Renal cortex interstitium (tissue), 15 donors: ENCODE measurements around the gene SLC35D3. TPM values are rescaled to one million over a fixed set of nuclear protein-coding genes. Genes with fewer than 3 reads are reported as not detected.
"Not testable (repeated sequence)": the region's sequence is repeated elsewhere in the genome, so short reads cannot be mapped to it uniquely, and the experiment has no call there.

Source experiments
- DNase-seq, 11 donors: peaks; one replicate each; pipeline ENCODE4 v3.0.0-alpha.2; 2013; ENCODE audit warnings: low read depth in 9 of 11, low spot score in 4 of 11; ENCODE audit errors: extremely low read depth in 1 of 11
- long read RNA-seq, 16 experiments: transcript quantifications; one replicate each; lab custom pipeline, GENCODE V29; 2026
- polyA plus RNA-seq, 3 donors: library from polyadenylated mRNA; unstranded; fragments of 120-200 nt; gene quantifications; one replicate each; pipeline ENCODE4 v1.2.1, GENCODE V29; 2013; ENCODE audit not compliant: insufficient read length in 3 of 3

SLC35D3 gene
- polyA plus RNA-seq, result under 1 TPM in 2 of 3 donors, not detected in 1; 0.19 to 0.31 TPM
- long read RNA-seq, donor 1, result 0 reads
- long read RNA-seq, donor 2, result 0 reads
- long read RNA-seq, donor 3, result 0 reads
- long read RNA-seq, donor 4, result 0 reads
- long read RNA-seq, donor 5, result 0 reads
- long read RNA-seq, donor 6, result 0 reads
- long read RNA-seq, donor 7, result 0 reads
- long read RNA-seq, donor 8, result 0 reads
- long read RNA-seq, donor 9, result 0 reads
- long read RNA-seq, donor 10, result 0 reads
- long read RNA-seq, donor 11, result 0 reads
- long read RNA-seq, donor 12, result 0 reads
- long read RNA-seq, donor 13, result 0 reads
- long read RNA-seq, donor 14, result 0 reads
- long read RNA-seq, donor 15, result 0 reads
- long read RNA-seq, donor 16, result 0 reads

- DNase-seq, result peak in 2 of 11 donors; percentile 10 to 13
Measured at GRCh38 chr6:136921936-136922684, at the start of gene SLC35D3. TSS of gene SLC35D3 (plus strand) at chr6:136922301. CDS start at chr6:136922429, 128 bp downstream.

DNA sequence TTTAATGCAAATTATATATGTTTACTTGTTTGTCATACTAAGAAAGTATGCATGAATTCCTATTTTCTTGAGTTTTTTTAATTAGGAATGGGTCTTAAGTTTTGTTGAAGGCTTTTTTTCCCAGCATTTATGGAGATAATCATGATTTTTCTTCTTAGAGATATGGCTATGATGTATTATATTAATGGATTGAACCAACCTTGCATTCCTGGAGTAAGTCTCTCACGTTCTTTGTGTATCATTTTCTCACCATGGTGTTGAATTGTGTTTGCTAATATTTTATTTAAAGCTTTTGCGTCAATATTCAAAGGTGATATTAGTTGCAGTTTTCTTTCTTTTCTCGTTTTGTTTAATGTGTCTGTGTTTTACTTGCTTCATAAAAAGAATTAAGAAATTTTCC lies 48.4 kb upstream of the SLC35D3 start:
- DNase-seq, result peak in 2 of 11 donors; percentile 6 to 7

DNA sequence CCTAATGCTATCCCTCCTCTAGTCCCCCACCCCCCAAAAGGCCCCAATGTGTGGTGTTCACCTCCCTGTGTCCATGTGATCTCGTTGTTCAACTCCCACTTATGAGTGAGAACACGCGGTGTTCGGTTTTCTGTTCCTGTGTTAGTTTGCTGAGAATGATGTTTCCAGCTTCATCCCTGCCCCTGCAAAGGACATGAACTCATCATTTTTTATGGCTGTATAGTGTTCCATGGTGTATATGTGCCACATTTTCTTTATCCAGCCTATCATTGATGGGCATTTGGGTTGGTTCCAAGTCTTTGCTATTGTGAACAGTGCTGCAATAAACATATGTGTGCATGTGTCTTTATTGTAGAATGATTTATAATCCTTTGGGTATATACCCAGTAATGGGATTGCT lies 45.6 kb upstream of the SLC35D3 start:
- DNase-seq, result not testable (repeated sequence)

GRCh38 chr6:136880748-136881460 lies 41.2 kb upstream of the SLC35D3 start:
- DNase-seq, result no peak

- no peak for DNase-seq
Measured at GRCh38 chr6:136886091-136886490, 36.0 kb upstream of the SLC35D3 start.

DNA sequence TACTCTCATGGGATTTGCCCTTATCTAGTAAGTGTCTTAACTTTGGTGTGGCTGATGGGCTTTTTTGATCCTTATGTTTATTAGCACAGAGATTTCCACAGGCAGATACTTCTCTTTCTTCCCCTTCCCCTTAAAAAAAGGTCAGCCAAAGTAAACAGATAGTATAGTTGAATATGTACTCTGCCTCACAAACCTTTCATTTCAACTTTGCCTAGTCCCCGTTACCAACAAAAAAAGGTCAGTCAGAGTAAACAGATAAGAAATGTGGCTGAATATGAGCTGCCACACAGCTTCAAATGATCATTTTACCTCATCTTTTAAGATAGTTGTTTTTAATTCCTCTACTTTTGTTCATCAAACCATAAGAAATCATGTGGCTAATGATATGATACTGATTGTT lies 34.1 kb upstream of the SLC35D3 start:
- no peak for DNase-seq

- DNase-seq, result no peak
Measured at GRCh38 chr6:136889271-136890193, 32.6 kb upstream of the SLC35D3 start.

DNA sequence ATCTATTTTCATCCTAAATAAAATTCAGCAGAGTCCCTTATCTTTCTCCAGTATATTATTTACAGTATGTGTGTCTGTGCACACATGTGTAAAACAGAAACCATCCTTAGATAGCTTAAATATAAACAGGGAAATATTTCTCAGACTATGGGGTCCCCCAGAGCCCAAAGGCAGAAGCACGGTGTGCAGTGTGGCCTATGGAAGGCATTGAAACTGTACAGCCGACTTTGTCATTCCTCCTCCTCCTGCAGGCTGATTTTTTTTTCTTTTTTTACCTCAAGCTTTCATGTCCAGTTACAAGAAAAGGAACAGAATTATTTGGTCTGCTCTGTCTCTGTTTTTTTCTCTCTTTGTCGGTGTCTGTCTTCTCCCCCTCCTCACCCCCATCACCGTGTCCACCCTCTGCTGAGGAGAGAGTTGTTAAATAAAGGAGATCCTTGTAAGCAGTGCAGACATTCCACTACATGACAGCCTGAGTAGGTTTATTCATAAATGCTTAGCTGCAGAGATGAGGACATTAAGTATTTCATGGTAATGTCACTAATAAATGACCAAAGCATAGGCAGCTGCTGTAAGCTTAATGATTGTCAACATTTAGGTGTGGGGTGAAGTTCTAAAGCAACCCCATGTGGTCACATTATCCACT lies 31.8 kb upstream of the SLC35D3 start:
- no peak for DNase-seq

GRCh38 chr6:136890986-136891385 lies 31.1 kb upstream of the SLC35D3 start:
- DNase-seq, result no peak

- no peak for DNase-seq
Measured at GRCh38 chr6:136893187-136893586, 28.9 kb upstream of the SLC35D3 start.

GRCh38 chr6:136895901-136896300 lies 26.2 kb upstream of the SLC35D3 start:
- no peak for DNase-seq

DNA sequence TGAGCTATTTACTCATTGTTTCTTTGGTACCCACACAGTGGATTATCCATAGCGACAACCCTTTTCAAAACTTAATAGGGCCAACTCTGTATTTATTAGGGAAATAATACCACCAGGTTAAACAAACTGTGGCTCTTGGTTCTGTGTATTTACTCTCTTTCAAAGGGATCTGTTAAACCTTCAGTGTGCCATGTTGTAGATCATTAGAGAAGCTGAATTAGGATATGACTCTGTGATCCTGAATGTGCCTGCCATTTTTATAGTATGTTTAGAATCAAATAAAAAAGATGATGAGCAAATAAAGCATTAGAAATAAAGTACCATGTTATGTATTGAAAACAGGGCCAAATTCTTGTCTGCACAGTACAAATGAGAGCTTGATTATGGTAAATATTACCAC lies 25.0 kb upstream of the SLC35D3 start:
- no peak for DNase-seq

DNA sequence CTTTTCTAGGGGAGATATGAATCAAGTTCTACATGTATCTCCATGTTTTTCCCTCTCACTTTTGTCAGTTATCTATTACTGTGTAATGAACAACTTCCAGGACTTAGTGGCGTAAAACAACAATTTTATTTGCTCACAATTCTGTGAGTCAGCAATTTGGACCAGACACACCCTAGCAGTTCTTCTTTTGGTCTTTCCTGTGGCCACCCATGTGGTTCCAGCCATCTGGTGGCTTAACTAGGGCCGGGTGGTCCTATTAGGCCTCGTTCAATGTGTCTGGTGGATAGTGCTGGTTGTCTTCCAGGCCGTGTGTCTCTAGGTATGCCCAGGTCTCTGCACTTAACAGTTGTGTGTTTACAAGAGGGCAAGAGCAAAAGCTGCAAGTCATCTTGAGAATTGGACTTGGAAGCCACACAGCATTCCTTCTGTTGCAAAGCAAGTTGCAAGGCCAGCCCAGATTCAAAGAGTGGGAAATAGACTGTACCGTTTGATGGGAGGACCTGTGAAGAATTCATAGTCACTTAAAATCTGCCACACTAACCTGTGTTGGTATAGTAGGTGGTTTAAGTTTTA lies 20.8 kb upstream of the SLC35D3 start:
- DNase-seq, result no peak

DNA sequence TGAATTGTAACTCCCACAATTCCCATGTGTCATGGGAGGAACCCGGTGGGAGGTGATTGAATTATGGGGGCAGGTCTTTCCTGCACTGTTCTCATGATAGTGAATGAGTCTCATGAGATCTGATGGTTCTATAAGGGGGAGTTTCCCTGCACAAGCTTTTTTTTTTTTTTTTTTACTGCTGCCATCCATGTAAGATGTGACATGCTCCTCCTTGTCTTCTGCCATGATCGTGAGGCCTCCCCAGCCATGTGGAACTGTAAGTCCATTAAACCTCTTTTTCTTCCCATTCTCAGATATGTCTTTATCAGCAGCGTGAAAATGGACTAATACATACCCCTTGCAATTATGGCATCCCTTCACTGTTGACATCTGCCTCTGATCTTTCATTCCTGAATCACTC lies 17.6 kb upstream of the SLC35D3 start:
- not testable (repeated sequence) for DNase-seq

GRCh38 chr6:136914947-136915346 lies 7.2 kb upstream of the SLC35D3 start:
- no peak for DNase-seq

GRCh38 chr6:136918706-136919105 lies 3.4 kb upstream of the SLC35D3 start:
- DNase-seq, result no peak

DNA sequence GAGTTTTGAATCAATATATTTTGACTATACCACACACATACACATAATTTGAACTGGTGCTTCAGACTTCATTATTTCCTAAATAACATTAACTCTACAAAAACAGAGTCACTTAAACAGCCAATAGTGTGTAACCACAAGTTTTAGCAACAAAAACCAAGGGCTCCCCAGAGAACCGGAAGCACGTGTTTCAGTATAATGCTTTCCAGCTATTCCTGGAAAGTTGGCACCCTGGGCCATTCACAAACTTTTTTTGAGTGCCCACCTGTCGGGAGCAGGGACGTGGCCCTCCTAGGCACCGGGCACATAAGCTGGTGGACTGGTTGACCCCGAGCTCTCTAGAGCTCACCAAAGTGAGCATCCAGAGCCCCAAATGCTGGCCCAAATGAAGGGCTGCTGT lies 1.9 kb upstream of the SLC35D3 start:
- peak in 1 of 11 donors; percentile 2 for DNase-seq
